ENCODE results near the gene LARP4. TPM values are rescaled to one million over a fixed set of nuclear protein-coding genes. Genes with fewer than 3 reads are reported as not detected.
"Not testable (repeated sequence)": the region's sequence is repeated elsewhere in the genome, so short reads cannot be mapped to it uniquely, and the experiment has no call there.

The LARP4 gene
- total RNA-seq, 3 donors from 2014 or later (not counting 1 experiment from before 2014, with no cell fraction given): 25.1 to 41.1 (median 35.3) TPM

DNA sequence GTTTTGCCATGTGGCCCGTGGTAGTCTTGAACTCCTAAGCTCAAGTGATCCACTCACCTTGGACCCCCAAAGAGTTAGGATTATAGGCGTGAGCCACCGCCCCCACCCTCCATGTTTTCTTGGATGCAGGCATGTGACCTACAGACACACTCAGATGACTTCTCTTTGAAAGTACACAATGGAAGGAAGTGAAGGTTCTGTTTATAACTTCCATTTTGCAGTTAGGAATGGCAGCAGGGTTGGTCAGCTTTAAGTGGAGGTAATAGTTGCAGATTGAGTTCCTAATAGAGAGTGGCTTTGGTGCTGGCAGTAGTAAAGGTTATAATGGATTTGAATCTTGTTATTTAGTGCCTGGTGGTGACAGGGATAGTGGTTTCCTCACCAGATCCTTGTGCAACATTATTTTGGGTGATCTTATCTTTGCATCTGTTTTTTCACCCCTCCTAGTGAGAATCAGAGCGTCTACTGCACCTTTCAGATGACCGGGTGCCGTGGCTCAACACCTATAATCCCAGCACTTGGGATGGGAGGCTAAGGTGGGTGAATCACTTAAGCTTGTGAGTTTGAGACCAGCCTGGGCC is 15.3 kb downstream of the LARP4 start:
- WGBS (ENCODE audit: insufficient coverage): 85% methylated on average over 4 of the region's 6 CpGs

DNA sequence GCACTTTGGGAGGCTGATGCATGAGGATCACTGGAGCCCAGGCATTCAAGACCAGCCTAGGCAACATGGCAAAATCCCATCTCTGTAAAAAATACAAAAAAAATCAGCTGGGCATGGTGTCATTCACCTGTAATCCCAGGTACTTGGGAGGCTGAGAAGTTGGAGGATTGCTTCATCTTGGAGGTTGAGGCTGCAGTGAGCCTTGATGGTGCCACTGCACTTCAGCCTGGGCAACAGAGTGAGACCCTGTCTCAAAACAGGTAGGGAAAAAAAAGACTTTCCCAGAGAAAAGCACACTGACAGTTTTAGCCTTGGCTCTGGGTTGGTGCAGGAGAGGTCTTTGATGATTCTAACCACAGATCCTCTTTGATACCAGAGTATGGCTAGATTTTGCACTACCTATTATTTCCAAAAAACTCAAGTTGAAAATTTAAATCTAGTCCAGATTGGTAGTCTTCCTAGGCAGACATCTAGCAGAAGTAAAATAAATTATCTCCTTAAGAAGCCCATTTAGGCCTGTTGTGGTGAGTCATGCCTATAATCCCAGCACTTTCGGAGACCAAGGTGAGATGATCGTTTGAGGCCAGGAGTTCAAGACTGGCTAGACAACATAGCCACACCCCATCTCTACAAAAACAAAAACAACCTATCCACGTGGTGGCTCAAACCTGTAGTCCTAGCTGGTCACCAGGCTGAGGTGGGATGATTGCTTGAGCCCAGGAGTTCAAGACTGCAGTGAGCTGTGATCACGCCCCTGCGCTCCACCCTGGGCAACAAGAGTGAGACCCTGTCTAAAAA is 18.6 kb downstream of the LARP4 start:
- H3K4me1 Mint-ChIP-seq: peaks cover 23 to 29% of the 10 kb centered on the region in 2 donors
- H3K36me3 Mint-ChIP-seq: no peaks in the 10 kb centered on the region
- ATAC-seq: no peak
- H3K27me3 Mint-ChIP-seq (ENCODE audit: low read depth in 2 of 2): no peaks in the 10 kb centered on the region
- TF ChIP-seq, protein P1, sequence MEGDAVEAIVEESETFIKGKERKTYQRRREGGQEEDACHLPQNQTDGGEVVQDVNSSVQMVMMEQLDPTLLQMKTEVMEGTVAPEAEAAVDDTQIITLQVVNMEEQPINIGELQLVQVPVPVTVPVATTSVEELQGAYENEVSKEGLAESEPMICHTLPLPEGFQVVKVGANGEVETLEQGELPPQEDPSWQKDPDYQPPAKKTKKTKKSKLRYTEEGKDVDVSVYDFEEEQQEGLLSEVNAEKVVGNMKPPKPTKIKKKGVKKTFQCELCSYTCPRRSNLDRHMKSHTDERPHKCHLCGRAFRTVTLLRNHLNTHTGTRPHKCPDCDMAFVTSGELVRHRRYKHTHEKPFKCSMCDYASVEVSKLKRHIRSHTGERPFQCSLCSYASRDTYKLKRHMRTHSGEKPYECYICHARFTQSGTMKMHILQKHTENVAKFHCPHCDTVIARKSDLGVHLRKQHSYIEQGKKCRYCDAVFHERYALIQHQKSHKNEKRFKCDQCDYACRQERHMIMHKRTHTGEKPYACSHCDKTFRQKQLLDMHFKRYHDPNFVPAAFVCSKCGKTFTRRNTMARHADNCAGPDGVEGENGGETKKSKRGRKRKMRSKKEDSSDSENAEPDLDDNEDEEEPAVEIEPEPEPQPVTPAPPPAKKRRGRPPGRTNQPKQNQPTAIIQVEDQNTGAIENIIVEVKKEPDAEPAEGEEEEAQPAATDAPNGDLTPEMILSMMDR (IDR thresholded peaks at IDR 0.05): no peak
- H3K27ac Mint-ChIP-seq: no peak overlapping the region
- 75% methylated on average over 3 of the region's 5 CpGs for WGBS (ENCODE audit: insufficient coverage)
- DNase-seq: no peak
- H3K27ac ChIP-seq (ENCODE audit: low read length): no peak overlapping the region
- no peaks in the 10 kb centered on the region for H3K27me3 ChIP-seq (ENCODE audit: control insufficient read depth, insufficient read depth, low read length)
- no peaks in the 10 kb centered on the region for H3K9me3 Mint-ChIP-seq
- intact Hi-C loops (cut with micrococcal nuclease): no loop called here
- peaks cover 6% of the 10 kb centered on the region for H3K36me3 ChIP-seq (ENCODE audit: control insufficient read depth, insufficient read depth, low read length)
- H3K4me3 Mint-ChIP-seq: no peak overlapping the region
- no peak overlapping the region for H3K4me3 ChIP-seq (ENCODE audit: low read length)
- H3K4me1 ChIP-seq (ENCODE audit: control insufficient read depth, insufficient read depth, low read length): no peaks in the 10 kb centered on the region
- no peaks in the 10 kb centered on the region for H3K9me3 ChIP-seq (ENCODE audit: control insufficient read depth, insufficient read depth, low read length)

More for the DNA sequence above, 15.3 kb downstream of the LARP4 start:
- no peak overlapping the region for H3K4me3 Mint-ChIP-seq
- no peak for ATAC-seq
- H3K4me1 Mint-ChIP-seq: peaks cover 31 to 32% of the 10 kb centered on the region in 2 donors
- DNase-seq: no peak
- H3K36me3 Mint-ChIP-seq: no peaks in the 10 kb centered on the region
- H3K27me3 Mint-ChIP-seq (ENCODE audit: low read depth in 2 of 2): no peaks in the 10 kb centered on the region
- Histone ChIP-seq H3K4me3 (ENCODE audit: low read length) (no peak overlapping the region), H3K36me3 (ENCODE audit: control insufficient read depth, insufficient read depth, low read length) (peaks cover 6% of the 10 kb centered on the region), H3K4me1 (ENCODE audit: control insufficient read depth, insufficient read depth, low read length) (no peaks in the 10 kb centered on the region), H3K27me3 (ENCODE audit: control insufficient read depth, insufficient read depth, low read length) (no peaks in the 10 kb centered on the region), H3K9me3 (ENCODE audit: control insufficient read depth, insufficient read depth, low read length) (no peaks in the 10 kb centered on the region), H3K27ac (ENCODE audit: low read length) (no peak overlapping the region)
- TF ChIP-seq, protein P1 (IDR thresholded peaks at IDR 0.05): no peak
- no peaks in the 10 kb centered on the region for H3K9me3 Mint-ChIP-seq
- H3K27ac Mint-ChIP-seq: no peak overlapping the region
- intact Hi-C loops (cut with micrococcal nuclease): no loop called here

DNA sequence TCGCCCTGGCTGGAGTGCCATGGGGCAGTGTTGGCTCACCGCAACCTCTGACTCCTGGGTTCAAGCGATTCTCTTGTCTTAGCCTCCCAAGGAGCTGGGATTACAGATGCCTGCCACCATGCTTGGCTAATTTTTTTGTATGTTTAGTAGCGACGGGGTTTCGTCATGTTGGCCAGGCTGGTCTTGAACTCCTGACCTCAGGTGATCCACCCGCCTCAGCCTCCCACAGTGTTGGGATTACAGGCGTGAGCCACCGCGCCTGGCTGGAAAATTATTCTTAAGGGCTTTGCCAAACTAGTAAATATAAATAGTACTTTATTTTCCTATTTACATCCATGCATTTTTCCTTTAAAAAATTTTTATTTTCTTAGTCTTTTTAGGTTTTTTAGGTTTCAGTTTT is 22.2 kb downstream of the LARP4 start:
- H3K4me3 Mint-ChIP-seq; intact Hi-C loops (cut with micrococcal nuclease); H3K27me3 Mint-ChIP-seq (ENCODE audit: low read depth in 2 of 2); ATAC-seq; DNase-seq; H3K9me3 ChIP-seq (ENCODE audit: control insufficient read depth, insufficient read depth, low read length); H3K27ac ChIP-seq (ENCODE audit: low read length); H3K27me3 ChIP-seq (ENCODE audit: control insufficient read depth, insufficient read depth, low read length); H3K36me3 ChIP-seq (ENCODE audit: control insufficient read depth, insufficient read depth, low read length); H3K4me3 ChIP-seq (ENCODE audit: low read length); H3K36me3 Mint-ChIP-seq; H3K27ac Mint-ChIP-seq; H3K9me3 Mint-ChIP-seq; H3K4me1 ChIP-seq (ENCODE audit: control insufficient read depth, insufficient read depth, low read length): not testable (repeated sequence)
- peaks cover 26 to 28% of the 10 kb centered on the region in 2 donors for H3K4me1 Mint-ChIP-seq
- 97% methylated on average over 8 of the region's 10 CpGs for WGBS (ENCODE audit: insufficient coverage)

DNA sequence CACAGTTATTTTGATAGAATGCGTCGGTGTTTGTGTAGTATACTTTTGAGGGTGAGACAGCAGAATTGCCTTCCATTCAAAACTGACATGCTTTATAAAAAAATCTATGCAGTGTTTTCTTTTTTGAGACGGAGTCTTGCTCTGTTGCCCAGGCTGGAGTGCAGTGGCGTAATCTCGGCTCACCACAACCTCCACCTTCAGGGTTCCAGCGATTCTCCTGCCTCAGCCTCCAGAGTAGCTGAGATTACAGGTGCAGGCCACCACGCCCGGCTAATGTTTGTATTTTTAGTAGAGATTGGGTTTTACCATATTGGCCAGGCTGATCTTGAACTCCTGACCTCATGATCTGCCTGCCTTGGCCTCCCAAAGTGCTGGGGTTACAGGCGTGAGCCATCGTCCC is 22.7 kb downstream of the LARP4 start:
- DNase-seq; H3K9me3 ChIP-seq (ENCODE audit: control insufficient read depth, insufficient read depth, low read length); H3K4me3 ChIP-seq (ENCODE audit: low read length); H3K36me3 ChIP-seq (ENCODE audit: control insufficient read depth, insufficient read depth, low read length); H3K9me3 Mint-ChIP-seq; H3K27ac ChIP-seq (ENCODE audit: low read length); H3K27me3 ChIP-seq (ENCODE audit: control insufficient read depth, insufficient read depth, low read length); ATAC-seq; H3K27me3 Mint-ChIP-seq (ENCODE audit: low read depth in 2 of 2); H3K4me3 Mint-ChIP-seq; H3K27ac Mint-ChIP-seq; H3K4me1 ChIP-seq (ENCODE audit: control insufficient read depth, insufficient read depth, low read length); H3K36me3 Mint-ChIP-seq; intact Hi-C loops (cut with micrococcal nuclease): not testable (repeated sequence)
- WGBS (ENCODE audit: insufficient coverage): 98% methylated on average over 8 of the region's 10 CpGs
- peaks cover 26 to 28% of the 10 kb centered on the region in 2 donors for H3K4me1 Mint-ChIP-seq

All from natural killer cell (primary cell).